Heart left ventricle (tissue), 13 donors: ENCODE results near the gene THBD.

Source experiments
- CTCF ChIP-seq, 12 donors: fragments of 200-600 bp; sonication (generic) in 4 of 12; IDR thresholded peaks; one replicate each; pipeline versions ENCODE4 v1.5.0 to v1.8.0; 2018 to 2022; ENCODE audit warnings: antibody characterized with exemption in 12 of 12, mild to moderate bottlenecking in 5 of 12
- POLR2A ChIP-seq, 2 donors: fragments of 450-650 bp; IDR thresholded peaks; one replicate each; pipeline ENCODE4 v1.6.1; 2017; ENCODE audit warnings: antibody characterized with exemption in 2 of 2, mild to moderate bottlenecking in 2 of 2, moderate library complexity in 2 of 2
- donor health status: ischemic (EF 13 %, LVEDD 7.1; RV severe dilation, severe dysfunction).
- donor health status: DM: no; HTN: yes; CAD: no.
- donor health status: DM: no; HTN: no; CAD: no.
- donor health status: ischemic (EF 25% LVEDD 6.9; RV normal size, moderate dysfunction).
- donor health status: ischemic (EF 25% LVEDD 5.7; RV mildly dilated, moderate dysfunction).
- donor health status: ischemic (EF 35%, LVEDD 5.7; RV mildly dilated, moderate dysfunction).
- donor health status: nonischemic (EF 11% LVEDD 7.7; RV severe dilation, severe dysfunction).
- donor health status: DM: yes; HTN: yes; CAD: no.
- donor health status: PGD.
- donor health status: ischemic (EF 29% LVEDD 5.4; RV normal size, mild dysfunction).
- donor health status: nonischemic (EF 23%, LVEDD 6.1; RV moderate dilation, normal function).

GRCh38 chr20:23083553-23084220 lies 34.2 kb upstream of the THBD start:
- TF ChIP-seq CTCF (IDR thresholded peaks at IDR 0.05) (no peak), POLR2A (IDR thresholded peaks at IDR 0.05) (no peak)
